KMS-11 (cell line): Measurements from ENCODE around the gene PPP4R3B.
A peak's percentile ranks its signal among the peaks of the same experiment; 100 is the strongest.
"Not testable (repeated sequence)": the region's sequence is repeated elsewhere in the genome, so short reads cannot be mapped to it uniquely, and the experiment has no call there.

Source experiments
- H2AFZ ChIP-seq: fragments of 200-600 bp; sonication (generic); 2 replicates; pipeline ENCODE4 v1.6.1; 2016; ENCODE audit warnings: antibody characterized with exemption, mixed run types, low read depth
- H3K27ac ChIP-seq: fragments of 200-600 bp; sonication (generic); 2 replicates; pipeline ENCODE4 v1.6.1; 2016; ENCODE audit warnings: mild to moderate bottlenecking, mixed run types
- H3K27me3 ChIP-seq: fragments of 200-600 bp; sonication (generic); 2 replicates; pipeline ENCODE4 v1.6.1; 2017; ENCODE audit warnings: mild to moderate bottlenecking, low read depth, mixed run types, moderate library complexity; ENCODE audit not compliant: insufficient read depth
- H3K36me3 ChIP-seq: fragments of 200-600 bp; sonication (generic); 2 replicates; pipeline ENCODE4 v1.6.1; 2017; ENCODE audit warnings: mild to moderate bottlenecking, mixed run types; ENCODE audit not compliant: insufficient read depth
- H3K4me1 ChIP-seq: fragments of 200-600 bp; sonication (generic); 2 replicates; pipeline ENCODE4 v1.6.1; 2016; ENCODE audit warnings: mild to moderate bottlenecking, low read depth, mixed run types; ENCODE audit not compliant: poor library complexity, severe bottlenecking
- H3K4me2 ChIP-seq: fragments of 200-600 bp; sonication (generic); 2 replicates; pipeline ENCODE4 v1.7.0; 2016; ENCODE audit warnings: mild to moderate bottlenecking, mixed run types
- H3K4me3 ChIP-seq: fragments of 200-600 bp; sonication (generic); IDR thresholded peaks from 2 replicates; pipeline ENCODE4 v1.6.1; 2017; ENCODE audit warnings: low read depth, low read length, mixed read lengths; ENCODE audit not compliant: insufficient read depth
- H3K79me2 ChIP-seq: fragments of 200-600 bp; sonication (generic); 2 replicates; pipeline ENCODE4 v1.6.1; 2016; ENCODE audit warnings: low read depth, mixed run types; ENCODE audit not compliant: insufficient read depth
- H3K9ac ChIP-seq: fragments of 200-600 bp; sonication (generic); 2 replicates; pipeline ENCODE4 v1.6.1; 2016; ENCODE audit warnings: mild to moderate bottlenecking, mixed run types
- H4K20me1 ChIP-seq: fragments of 200-600 bp; sonication (generic); 2 replicates; pipeline ENCODE4 v1.6.1; 2016; ENCODE audit warnings: mild to moderate bottlenecking, mixed run types; ENCODE audit not compliant: insufficient read depth
- CTCF ChIP-seq: fragments of 200-600 bp; sonication (generic); conservative IDR thresholded peaks from 2 replicates; pipeline ENCODE4 v1.6.1; 2017; ENCODE audit warnings: low read depth, mild to moderate bottlenecking, antibody characterized with exemption, low read length, moderate library complexity, mixed read lengths

The PPP4R3B gene

GRCh38 chr2:55581435-55581834, 36.0 kb downstream of the PPP4R3B start:
- no peaks in the 10 kb centered on the region for H4K20me1 ChIP-seq
- peak; percentile 64 for TF ChIP-seq CTCF
- no peak overlapping the region for H3K4me2 ChIP-seq
- H3K27me3 ChIP-seq: no peaks in the 10 kb centered on the region
- peaks cover 20% of the 10 kb centered on the region for H3K4me1 ChIP-seq
- no peaks in the 10 kb centered on the region; the same call in 1 of the 2 replicates for H3K79me2 ChIP-seq
- no peak overlapping the region for H3K4me3 ChIP-seq
- no peak overlapping the region for H3K27ac ChIP-seq
- H3K36me3 ChIP-seq: peaks cover 29% of the 10 kb centered on the region
- H3K9ac ChIP-seq: no peak overlapping the region
- H2AFZ ChIP-seq: no peak overlapping the region

DNA sequence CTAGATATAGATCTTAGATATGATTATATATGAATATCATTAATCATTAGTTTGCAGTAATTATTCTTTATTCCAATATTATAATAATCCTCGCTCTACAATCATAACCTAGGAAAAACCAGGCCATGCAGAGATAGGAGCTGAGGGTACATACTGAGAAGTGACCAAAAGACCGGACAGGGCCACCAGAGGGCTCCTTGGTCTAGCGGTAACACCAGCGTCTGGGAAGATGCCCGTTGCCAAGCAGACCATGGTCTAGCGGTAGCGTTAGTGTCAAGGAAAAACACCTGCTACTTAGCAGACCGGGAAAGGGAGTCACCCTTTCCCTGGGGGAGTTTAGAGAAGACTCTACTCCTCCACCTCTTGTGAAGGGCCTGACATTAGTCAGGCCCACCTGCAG, 48.4 kb downstream of the PPP4R3B start:
- H3K9ac ChIP-seq, H3K4me1 ChIP-seq: not testable (repeated sequence)

DNA sequence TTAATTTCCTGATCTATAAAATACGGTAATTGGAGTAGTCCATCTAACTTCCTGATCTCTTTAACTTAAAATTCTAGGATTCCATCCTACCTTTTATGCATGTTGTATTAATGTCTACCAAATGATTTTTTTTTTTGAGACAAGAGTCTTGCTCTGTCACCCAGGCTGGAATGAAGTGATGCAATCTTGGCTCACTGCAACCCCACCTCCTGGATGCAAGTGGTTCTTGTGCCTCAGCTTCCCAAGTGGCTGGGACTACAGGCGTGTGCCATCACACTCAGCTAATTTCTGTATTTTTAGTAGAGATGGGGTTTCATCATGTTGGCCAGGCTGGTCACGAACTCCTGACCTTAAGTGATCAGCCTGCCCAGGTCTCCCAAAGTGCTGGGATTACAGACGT, 50.1 kb downstream of the PPP4R3B start:
- no peak overlapping the region for H3K9ac ChIP-seq
- H3K27ac ChIP-seq: no peak overlapping the region
- no peak overlapping the region for H2AFZ ChIP-seq
- no peaks in the 10 kb centered on the region for H3K4me1 ChIP-seq
- H3K27me3 ChIP-seq: no peaks in the 10 kb centered on the region
- peaks cover 9% of the 10 kb centered on the region; the same call in 1 of the 2 replicates for H3K36me3 ChIP-seq
- TF ChIP-seq CTCF: no peak
- no peak overlapping the region for H3K4me3 ChIP-seq
- no peaks in the 10 kb centered on the region for H4K20me1 ChIP-seq
- no peaks in the 10 kb centered on the region for H3K79me2 ChIP-seq
- no peak overlapping the region for H3K4me2 ChIP-seq

More for the DNA sequence above, 48.4 kb downstream of the PPP4R3B start:
- not testable (repeated sequence) for H3K4me3 ChIP-seq, H4K20me1 ChIP-seq, H3K79me2 ChIP-seq, H3K36me3 ChIP-seq, H3K27me3 ChIP-seq, H3K27ac ChIP-seq, H2AFZ ChIP-seq, H3K4me2 ChIP-seq

DNA sequence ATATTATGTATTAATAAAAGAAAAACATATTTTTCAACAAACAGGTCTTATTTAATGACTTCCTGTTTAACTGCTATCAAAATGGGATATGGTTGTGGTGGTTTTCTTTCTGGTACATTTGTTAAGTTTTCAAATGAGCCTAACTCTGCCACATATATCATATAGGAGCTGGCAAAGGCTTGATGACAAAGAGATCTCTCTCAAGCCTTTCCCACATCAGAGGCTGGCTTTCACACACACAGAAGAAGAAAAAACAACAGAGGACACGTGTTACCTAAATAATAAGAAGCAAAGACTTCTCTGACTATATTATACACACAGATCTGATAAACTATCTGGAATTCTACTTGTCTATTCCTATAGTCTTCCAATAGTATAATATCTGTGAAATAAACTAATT, 51.8 kb downstream of the PPP4R3B start:
- TF ChIP-seq CTCF: no peak
- no peak overlapping the region for H3K9ac ChIP-seq
- no peaks in the 10 kb centered on the region for H4K20me1 ChIP-seq
- no peak overlapping the region for H3K27ac ChIP-seq
- no peaks in the 10 kb centered on the region for H3K27me3 ChIP-seq
- H3K79me2 ChIP-seq: no peaks in the 10 kb centered on the region
- peaks cover 13% of the 10 kb centered on the region; the same call in 1 of the 2 replicates for H3K36me3 ChIP-seq
- H3K4me1 ChIP-seq: no peaks in the 10 kb centered on the region
- H3K4me3 ChIP-seq: no peak overlapping the region
- no peak overlapping the region for H2AFZ ChIP-seq
- no peak overlapping the region for H3K4me2 ChIP-seq

GRCh38 chr2:55560855-55561254, 56.6 kb downstream of the PPP4R3B start:
- H3K27ac ChIP-seq: no peak overlapping the region
- no peak for TF ChIP-seq CTCF
- H4K20me1 ChIP-seq: no peaks in the 10 kb centered on the region
- no peak overlapping the region for H3K4me3 ChIP-seq
- no peaks in the 10 kb centered on the region for H3K27me3 ChIP-seq
- H3K4me1 ChIP-seq: peaks cover 4% of the 10 kb centered on the region
- no peak overlapping the region for H3K9ac ChIP-seq
- H2AFZ ChIP-seq: no peak overlapping the region
- H3K36me3 ChIP-seq: peaks cover 13% of the 10 kb centered on the region; the same call in 1 of the 2 replicates
- no peak overlapping the region for H3K4me2 ChIP-seq
- H3K79me2 ChIP-seq: no peaks in the 10 kb centered on the region
